Activated naive CD4-positive, alpha-beta T cell (primary cell): Measurements from ENCODE around the gene MAGEB18.

Source experiments
- DNase-seq, 4 experiments: peaks; one replicate each; lab custom pipeline; 2025; lab: John Stamatoyannopoulos, UW

The MAGEB18 gene

GRCh38 chrX:26138274-26138673 is at the start of gene MAGEB18:
Gene MAGEB18, plus strand, starts transcription at chrX:26138343. Its CDS starts 643 bp downstream, at chrX:26138986.
- no peak for DNase-seq

DNA sequence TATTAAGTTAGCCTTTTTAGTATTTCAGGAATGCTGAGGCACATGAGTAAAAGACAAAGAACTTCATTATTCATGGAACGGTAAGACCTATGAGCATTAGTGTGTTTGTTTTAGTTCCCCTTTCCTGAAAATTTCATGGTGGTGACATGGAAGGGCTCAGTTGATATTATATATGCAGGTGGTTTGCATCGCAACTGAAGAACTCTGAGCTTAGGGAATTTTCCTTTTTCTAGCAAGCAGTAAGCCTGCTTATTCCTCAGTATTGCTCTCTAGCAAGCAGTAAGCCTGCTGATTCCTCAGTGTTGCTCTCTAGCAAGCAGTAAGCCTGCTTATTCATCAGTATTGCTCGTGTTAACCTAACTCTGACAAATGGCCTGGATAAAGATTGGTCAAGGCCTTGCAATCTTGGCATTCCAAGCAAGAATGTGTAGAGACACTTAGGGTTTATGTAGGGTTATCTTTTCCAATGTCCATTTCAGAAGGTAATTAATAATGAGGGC is 37.7 kb upstream of the MAGEB18 start:
- no peak for DNase-seq

DNA sequence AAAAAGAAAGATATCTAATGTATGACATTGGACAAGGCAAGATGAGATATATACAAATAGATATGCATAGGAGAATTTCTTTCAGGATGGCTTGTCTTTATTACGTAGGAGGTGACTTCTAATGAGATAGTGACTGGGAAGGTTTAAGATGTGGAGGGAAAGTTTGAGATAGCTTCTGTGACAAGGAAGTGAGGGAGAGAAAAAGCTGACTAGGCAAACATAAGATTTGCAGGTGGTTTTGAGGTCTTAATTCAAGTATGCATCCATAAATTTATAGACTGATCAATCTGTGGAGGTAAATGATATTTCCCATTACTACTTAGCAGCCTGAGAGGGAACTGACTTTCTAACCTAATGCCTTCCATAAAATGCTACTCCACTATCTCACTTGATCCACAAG is 29.0 kb upstream of the MAGEB18 start:
- DNase-seq: no peak

DNA sequence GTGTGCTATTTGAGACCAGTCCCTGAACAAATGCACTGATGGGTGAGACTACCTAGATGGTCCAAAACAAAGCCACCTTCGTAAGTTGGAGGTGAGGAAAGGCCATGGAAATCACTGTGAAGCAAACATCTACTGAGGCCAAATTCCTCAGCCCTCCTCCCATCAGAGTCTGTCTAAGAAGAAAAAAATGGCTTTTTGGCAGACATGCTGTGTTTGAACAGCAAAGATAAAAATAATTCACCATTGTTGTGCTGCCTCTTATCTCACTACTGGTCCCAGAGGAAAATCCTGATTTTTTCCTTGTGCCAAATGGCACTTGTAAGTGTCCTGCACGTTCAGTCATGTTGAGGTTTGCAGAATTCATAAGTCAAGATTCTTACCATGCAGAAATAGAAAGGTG is 7.9 kb downstream of the MAGEB18 start:
- no peak for DNase-seq

GRCh38 chrX:26160301-26160700 is 22.2 kb downstream of the MAGEB18 start, which contains the start of gene MAGEB6B:
Gene MAGEB6B, plus strand, starts transcription at chrX:26160601. Its CDS starts 0 bp downstream, at chrX:26160601.
- DNase-seq: no peak
